ENCODE data around the gene DUXA.
"Not testable (repeated sequence)": the region's sequence is repeated elsewhere in the genome, so short reads cannot be mapped to it uniquely, and the experiment has no call there.

Gene DUXA

DNA sequence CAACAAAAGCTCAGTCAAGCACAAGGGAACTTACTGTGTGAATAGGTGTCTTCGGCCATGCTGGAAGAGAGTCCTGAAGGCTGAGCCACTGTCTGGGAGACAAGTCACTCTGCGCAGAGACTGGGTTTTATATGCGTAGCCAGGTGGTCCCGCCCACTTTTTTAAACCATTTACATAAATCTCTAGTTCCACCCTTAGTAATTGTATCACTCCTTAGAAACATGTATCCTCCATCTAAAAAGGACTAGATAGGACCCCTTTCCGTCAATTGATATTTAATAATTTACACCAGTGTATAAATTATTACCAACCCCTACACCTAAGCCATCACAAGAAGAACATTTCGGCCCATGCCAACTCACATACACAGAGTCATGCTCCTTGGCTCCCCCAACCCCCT, at the start of gene DUXA:
DUXA (minus strand) TSS at position 101 of the 400 bp plus-strand sequence; CDS start at position 59, 42 bp downstream.
- no peak for DNase-seq (ENCODE audit: low read depth)

DNA sequence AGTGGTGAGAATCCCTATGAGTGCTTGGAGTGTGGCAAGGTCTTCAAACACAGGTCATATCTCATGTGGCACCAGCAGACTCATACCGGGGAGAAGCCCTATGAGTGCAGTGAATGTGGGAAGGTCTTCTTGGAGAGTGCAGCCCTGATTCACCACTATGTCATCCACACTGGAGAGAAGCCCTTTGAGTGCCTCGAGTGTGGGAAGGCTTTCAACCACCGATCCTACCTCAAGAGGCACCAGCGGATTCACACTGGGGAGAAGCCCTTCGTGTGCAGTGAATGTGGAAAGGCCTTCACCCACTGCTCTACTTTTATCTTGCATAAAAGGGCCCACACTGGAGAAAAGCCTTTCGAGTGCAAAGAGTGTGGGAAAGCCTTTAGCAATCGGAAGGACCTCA, 44.8 kb upstream of the DUXA start:
- no peak for DNase-seq (ENCODE audit: low read depth)

DNA sequence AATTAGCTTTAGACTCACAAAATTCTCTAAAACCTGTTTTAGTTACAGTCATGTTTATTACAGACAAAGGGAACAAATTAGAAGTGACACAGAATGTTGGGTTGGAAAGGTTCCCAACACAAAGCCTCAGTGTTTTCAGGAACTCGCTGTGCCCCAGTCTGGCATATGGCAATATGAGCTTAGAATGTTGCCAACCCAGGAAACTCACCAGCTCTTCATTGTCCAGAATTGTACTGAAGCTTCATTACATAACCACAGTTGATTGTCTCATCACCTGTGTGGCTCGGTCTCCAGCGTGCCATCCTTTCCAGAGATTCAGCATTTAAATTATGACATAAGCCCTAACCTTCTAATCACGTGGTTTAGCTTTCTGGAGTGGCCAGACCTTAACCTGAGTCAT, 43.1 kb upstream of the DUXA start:
- DNase-seq (ENCODE audit: low read depth) = no peak

DNA sequence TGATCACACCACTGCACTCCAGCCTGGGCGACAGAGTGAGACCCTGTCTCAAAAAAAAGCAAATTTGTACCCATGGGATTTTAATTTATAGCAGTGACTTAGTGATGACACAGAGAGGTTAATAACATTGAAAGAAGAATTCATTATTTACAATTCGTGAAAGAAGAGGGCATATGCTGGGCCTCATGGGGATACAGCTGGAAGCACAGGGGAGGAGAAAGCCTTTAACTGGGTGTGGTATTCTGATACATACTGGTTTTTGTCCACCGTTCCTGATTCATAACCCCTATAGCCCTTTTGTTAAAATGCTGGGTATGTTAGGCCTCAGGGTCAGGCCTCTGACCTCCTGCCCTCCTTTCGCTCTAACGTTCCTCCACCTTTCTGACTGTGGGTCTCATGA, 34.9 kb upstream of the DUXA start:
- DNase-seq (ENCODE audit: low read depth) = no peak

DNA sequence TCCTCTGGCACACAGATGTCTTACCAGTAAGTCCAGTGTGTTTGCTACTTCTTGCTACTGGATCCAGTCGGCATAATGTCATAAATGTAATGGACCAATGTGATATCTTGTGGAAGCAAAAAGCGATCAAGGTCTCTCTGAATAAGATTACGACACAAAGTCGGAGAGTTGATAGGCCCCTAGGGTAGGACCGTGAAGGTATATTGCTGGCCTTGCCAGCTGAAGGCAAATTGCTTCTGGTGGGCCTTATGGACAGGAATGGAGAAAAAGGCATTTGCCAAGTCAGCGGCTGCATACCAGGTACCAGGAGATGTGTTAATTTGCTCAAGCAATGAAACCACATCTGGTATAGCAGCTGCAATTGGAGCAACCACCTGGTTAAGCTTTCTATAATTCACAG, 30.6 kb upstream of the DUXA start:
- not testable (repeated sequence) for DNase-seq (ENCODE audit: low read depth)

DNA sequence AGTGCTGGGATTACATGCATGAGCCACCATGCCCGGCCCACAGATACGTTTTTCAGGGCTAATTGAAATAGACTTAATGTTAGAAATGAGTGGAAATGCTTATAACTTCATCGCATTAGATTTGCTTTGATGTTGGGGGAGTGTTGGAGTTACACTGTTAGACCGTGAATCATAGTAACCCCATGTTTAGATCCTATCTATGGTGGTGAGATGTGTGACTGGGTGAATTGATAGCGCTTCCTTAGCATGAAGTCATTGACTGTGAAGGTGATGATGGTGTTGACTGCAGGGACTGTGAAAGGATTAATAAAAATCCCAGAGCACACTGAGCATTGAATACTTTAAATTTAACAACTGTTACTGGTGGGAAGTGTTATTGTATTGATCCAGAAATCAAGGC, 25.7 kb upstream of the DUXA start:
- no peak for DNase-seq (ENCODE audit: low read depth)

DNA sequence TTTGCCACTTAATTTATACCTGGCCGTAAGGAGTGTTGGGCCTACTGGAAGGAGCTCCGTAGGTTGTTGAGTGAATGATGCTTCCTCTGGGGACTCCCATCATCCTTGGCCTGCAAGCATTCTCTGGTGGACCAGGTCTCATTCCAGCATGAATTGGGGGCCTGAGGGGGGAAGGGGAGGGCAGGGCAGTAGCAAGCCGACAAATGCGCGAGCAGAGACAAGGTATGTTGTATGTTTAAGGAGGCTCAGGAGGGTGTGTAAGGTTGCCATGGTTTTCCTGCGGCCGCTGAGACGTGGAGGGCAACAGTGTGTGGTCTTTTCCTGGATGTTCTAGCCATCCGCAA, 24.8 kb upstream of the DUXA start:
- DNase-seq (ENCODE audit: low read depth) = no peak

DNA sequence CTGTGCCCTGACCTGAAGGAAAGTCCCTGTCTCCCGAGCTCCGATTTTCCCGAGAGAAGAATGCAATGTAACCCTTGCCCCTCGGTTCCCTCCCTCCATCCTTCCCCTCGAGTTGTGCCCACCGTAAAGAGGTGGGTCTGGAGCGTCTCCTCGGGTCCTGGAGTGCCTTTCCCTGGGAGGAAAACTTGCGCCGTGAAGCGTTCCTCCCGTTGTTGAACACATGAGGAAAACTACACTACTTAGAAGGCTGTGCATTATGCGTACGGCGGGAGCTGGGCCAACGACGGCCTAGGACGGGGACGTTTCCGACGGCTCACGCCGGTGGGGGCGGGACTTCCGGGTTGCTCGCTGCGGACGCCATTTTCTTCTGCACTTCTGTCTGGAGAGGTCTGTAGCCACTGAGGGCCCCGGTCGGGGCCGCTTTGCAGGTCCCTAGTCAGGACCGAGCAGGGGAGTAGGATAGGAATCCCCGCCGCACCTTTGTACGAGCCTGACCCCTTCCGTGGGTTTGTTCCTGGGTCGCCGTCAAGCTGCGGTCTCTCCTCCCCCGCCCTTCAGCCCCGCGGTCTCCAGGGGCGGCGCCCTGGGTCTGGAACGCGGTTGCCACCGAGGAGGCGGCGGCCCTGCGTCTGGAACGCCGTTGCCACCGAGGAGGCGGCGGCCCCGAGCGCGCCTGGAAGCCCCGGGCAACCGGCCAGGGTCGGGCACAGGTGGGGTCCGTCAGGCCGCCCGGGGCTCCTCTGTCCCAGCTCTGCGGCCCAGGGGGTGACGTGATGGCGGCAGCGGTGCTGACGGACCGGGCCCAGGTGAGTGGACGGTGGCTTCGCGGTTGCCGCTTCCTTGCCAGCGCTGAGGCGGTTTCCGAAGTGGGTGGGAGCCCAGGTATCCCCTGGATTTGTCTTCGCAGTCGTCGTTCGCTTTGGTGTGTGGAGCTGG, 24.1 kb upstream of the DUXA start, which contains the start of gene ZNF264:
ZNF264 (plus strand) TSS at position 360 of the 936 bp plus-strand sequence; CDS start at position 774, 414 bp downstream.
- DNase-seq (ENCODE audit: low read depth) = peak; percentile 87

DNA sequence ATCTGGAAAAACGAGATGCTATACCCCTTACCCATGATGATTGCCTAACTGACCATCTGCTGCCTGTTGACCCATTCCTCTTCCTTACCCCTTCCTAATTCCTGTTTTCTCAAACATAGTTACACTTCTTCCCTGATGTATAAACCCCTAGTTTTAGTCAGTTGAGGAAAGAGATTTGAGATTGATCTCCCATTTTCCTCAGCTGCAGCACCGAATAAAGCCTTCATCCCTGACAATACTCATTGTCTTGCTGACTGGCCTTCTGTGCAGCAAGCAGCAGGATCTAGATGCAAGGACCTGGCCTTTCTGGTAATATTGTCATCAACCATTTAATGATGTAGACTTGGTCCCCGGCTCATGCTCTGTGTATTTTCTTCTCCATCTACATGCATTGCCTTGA, 23.0 kb upstream of the DUXA start:
- no peak for DNase-seq (ENCODE audit: low read depth)

DNA sequence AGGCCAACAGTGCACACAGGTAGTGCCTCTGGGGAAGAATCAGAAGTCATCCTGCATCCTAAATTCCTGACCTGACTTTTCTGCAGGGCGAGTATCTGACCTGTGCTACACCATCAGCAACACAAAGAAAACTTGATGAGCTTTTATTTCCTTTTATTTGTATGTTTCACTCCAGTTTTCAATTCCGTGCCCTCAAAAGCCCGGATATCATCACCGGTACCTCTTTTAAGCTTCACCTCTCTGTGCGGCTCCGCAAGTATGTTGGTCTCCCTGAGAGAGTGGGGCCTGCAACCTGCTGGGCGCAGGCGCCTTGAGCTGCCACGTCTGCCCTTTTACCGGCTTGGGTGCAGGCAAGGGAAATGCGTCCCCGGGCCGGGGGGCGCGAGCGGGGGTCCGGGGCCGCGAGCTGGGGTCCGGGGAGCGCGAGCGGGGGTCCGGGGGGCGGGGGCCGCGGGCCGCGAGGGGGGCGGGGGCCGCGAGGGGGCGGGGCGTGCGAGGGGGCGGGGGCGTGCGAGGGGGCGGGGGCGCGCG, 4.3 kb upstream of the DUXA start:
- DNase-seq (ENCODE audit: low read depth) = peak; percentile 8

DNA sequence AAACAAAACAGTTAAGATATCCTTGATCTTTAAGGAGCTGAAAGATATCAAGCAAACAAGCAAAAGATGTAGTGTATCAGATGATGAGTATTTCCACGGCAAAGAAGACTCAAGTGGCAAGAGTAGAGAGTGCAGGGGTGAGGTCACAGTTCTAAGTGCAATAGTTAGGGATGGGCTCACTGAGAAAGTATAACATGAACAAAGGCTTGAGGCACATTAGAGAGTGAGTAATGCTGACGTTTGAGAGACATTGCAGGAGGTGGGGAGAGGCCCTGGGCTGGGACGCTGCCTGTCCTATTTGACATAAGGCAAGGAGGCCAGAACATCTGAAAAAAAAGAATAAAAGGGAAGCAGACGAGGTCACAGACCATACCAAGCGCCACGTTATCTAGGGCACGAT, 1.4 kb downstream of the DUXA start:
- DNase-seq (ENCODE audit: low read depth) = no peak

DNA sequence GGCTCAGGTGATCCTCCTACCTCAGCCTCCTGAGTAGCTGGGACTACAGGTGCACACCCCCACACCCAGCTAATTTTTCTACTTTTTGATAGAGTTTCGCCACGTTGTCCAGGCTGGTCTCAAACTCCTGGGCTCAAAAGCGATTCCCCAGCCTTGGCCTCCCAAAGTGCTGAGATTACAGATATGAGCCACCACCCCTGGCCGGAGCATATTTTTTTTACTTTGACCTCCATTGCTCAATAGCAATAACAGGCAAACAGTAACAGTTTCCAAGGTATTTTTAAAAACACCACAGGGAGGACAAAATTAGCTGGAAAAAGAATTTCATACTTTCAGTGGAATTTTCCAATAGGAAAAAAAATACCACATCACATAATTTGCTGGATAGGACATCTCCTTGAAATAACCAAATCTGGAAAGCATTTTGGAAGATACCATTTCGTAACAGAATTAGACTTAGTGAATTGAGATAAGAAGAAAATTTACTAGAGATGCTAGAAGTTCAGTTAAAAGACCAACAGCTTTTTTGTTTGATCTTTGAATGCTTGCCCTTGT, 5.2 kb downstream of the DUXA start:
- no peak for DNase-seq (ENCODE audit: low read depth)

DNA sequence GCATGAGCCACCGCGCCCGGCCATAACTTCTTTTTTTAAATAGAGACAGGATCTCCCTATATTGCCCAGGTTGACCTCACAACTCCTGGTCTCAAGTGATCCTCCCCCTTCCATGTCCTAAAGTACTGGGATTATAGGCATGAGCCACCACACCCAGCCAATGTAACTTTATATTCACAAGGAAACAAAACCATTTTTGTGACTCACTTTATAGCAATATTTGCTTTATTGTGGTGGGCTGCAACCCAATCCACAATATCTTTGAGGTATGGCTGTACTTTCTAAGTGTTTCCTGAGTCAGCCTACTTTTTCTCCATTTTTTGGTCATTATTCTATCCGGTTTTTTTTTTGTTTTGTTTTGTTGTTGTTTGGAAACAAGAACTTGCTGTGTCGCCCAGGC, 14.4 kb downstream of the DUXA start:
- no peak for DNase-seq (ENCODE audit: low read depth)

DNA sequence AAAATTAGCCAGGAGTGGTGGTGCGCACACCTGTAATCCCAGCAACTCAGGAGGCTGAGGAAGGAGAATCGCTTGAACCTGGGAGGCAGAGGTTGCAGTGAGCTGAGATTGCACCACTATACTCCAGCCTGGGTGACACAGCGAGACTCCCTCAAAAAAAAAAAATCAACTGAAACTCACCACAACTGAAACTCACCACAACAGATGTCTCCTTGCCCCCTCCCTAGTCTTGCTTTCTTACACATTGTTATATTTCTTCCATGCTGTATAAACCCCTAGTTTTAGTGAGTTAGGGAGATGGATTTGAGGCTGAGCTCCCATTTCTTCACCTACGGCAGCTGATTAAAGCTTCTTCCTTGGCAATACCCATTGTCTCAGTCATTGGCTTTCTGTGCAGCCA, 25.6 kb downstream of the DUXA start:
- no peak for DNase-seq (ENCODE audit: low read depth)

DNA sequence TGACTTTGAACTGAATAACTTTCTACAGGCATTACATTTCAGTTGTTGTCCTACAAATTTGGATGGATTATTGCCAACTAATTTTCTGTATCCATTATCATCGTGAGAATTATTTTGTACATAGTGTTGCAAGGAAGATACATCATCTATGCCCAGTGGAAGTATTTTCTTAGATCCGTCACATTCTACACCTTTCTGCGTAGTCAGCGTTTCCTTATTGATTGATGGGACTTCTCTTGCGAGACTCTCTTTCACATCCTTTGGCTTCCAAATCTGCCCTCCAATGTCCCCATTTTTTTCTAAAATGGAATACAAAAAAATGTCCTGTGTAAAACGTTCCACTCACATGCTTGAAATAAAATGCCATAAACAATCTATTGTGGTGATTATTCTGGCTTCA, 31.5 kb downstream of the DUXA start:
- DNase-seq (ENCODE audit: low read depth) = no peak

DNA sequence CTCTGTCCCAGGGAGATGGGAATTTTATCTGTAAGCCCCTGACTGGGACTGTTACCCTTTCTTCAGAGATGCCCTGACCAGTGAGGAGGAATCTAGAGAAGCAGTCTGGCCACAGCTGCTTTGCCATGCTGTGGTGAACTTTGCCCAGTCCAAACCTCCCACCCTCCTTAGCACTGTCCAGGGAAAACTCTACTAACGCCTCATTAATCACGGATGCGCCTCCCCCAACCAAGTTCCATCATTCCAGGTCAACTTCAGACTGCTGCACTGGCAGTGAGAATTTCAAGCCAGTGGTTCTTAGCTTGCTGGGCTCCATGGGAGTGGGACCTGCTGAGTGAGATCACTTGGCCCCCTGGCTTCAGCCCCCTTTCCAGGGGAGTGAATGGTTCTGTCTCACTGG, 39.9 kb downstream of the DUXA start:
- DNase-seq (ENCODE audit: low read depth) = not testable (repeated sequence)

DNA sequence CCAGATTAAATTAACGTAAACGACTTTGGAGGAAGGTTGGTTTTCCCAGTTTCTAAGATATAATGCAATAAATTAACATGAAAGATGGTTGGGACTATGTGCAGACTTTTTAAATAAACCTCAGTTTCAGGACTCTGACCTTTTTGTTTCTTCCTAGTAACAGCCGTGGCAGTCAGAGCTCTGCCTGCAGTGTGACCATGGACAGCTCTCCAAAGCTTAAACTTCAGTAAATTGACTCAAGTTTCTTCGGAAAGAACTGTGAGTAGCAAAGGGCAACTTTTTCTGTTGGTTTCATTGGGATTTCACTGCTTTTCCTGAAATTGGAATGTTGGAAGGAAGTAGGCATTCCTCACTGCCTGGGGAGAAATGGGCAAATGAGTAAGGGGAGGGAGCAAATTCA, 43.4 kb downstream of the DUXA start:
- DNase-seq (ENCODE audit: low read depth) = no peak

DNA sequence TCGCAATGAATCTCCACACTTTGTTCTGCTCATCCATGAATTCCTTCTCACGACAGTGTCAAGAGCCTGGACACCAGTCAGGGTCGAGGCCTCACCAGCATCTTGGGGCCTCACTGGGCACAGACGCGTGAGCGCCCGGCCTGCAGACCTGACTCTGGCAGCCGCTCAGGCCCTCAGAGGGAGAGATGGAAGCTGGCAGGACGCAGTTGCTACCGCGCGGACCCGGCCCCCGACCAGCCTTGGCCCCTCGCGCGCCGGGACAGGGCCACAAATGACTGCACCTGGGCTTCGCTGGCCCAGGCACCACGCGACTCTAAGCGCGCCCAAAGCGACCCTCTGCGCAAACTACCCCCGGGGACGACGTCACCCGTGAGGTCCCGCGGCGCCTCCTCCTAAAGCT, 48.4 kb downstream of the DUXA start:
- no peak for DNase-seq (ENCODE audit: low read depth)

DNA sequence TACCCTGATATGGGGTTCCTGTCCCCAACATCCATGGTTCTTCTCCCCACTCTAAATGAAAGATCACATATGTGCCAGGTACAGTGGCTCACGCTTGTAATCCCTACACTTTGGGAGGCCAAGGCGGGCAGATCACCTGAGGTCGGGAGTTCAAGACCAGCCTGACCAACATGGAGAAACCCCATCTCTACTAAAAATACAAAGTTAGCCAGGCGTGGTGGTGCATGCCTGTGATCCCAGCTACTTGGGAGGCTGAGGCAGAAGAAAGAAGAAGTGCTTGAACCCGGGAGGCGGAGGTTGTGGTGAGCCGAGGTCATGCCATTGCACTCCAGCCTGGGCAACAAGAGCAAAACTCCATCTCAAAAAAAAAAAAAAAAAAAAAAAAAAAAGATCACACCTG, 53.8 kb downstream of the DUXA start:
- DNase-seq (ENCODE audit: low read depth) = not testable (repeated sequence)

DNA sequence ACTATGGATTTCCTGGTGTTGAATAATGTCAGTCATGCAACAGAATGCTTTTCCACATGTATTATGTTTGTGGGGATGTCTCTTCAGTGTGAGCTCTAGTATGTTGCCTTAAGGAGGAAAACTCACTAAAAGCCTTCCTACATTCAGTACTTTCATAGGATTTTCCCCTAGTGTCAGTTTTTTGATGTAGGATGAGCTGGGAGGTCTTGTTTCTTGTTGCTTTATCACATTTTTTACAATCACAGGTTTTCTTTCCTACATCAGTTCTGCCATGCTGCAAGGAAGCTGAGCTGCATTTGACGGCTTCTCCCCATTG, 56.0 kb downstream of the DUXA start:
- DNase-seq (ENCODE audit: low read depth) = no peak

DNA sequence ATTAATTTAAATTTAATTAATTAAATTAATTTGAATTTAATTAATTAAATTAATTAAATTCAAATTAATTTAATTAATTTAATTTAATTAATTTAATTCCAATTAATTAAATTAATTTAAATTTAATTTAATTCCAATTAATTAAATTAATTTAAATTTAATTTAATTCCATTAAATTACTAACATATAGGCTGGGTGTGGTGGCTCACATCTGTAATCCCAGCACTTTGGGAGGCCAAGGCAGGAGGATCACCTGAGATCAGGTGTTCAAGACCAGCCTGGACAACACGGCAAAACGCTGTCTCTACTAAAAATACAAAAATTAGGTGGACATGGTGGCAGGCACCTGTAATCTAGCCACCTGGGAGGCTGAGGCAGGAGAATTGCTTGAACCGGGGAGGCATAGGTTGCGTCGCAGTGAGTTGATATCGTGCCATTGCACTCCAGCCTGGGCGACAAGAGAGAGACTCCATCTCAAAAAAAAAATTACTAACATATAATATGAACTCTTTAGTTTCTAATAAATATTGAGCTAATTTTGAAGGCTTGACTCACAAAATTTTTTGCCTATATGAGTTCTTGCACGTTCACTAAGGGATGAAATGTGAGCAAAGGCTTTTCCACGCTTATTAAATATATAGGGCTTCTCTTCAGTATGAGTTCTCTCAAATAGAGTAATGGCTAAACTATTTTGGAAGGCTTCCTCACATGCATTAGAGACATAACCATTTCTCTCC, 56.5 kb downstream of the DUXA start:
- no peak for DNase-seq (ENCODE audit: low read depth)

DNA sequence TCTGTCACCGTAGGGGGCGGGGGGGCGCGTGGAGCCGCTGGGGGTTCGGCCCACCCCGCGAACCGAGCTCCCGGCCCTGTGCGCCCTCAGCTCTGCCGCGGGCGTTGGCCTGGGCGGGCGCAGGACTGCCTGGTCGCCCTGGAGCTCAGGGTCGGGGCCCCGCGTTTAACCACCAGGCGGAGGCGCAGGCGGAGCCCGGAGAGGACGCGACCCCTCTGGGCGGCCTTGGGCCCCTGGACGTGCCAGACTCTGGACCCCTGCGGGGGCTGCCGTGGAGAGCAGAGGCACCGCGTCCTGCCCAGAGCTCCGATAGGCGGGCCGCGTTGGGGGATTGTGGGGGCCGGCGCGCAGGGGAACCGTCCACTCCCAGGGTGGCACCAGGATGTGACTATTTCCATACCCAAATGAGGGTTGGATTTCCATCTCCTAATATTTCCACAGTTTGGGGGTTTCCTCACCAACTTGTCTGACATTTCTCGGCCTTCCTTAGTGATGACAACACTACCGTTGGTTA, 60.5 kb downstream of the DUXA start:
- DNase-seq (ENCODE audit: low read depth) = no peak

Data from activated gamma-delta T cell treated with anti-CD3 and anti-CD28 coated beads, Interleukin-2, amount 50 U/mL, for 16 hours (primary cell).